K562 (cell line): Measurements from ENCODE around the gene CD37.

ENCODE experiments used
- HLTF ChIP-seq: fragments of 450-650 bp; IDR thresholded peaks from 2 replicates; pipeline ENCODE4 v1.6.1; 2016
- NR2C1 ChIP-seq, 2 experiments: fragments of 450-650 bp; IDR thresholded peaks; 2 replicates each; pipeline ENCODE4 v1.6.1; 2017; ENCODE audit warnings: mild to moderate bottlenecking in 2 of 2, antibody characterized with exemption in 1 of 2, inconsistent platforms in 1 of 2, missing compliant biosample characterization in 1 of 2, missing genetic modification characterization in 1 of 2
- POLR2A ChIP-seq: fragments of 450-650 bp; conservative IDR thresholded peaks from 2 replicates; pipeline ENCODE4 v1.6.1; 2016
- SP1 ChIP-seq: sonication (generic); formaldehyde crosslinking; IDR thresholded peaks from 2 replicates; pipeline ENCODE4 v1.8.1; 2022; ENCODE audit warnings: mild to moderate bottlenecking, missing genetic modification reagents
- ZNF444 ChIP-seq: fragments of 250-450 bp; sonication (Bioruptor Pico); IDR thresholded peaks from 2 replicates; pipeline ENCODE4 v1.4.0; 2020; ENCODE audit warnings: mild to moderate bottlenecking, moderate library complexity
- ZNF589 ChIP-seq: fragments of 200-800 bp; sonication (Bioruptor generic); IDR thresholded peaks from 2 replicates; pipeline ENCODE4 v1.6.1; 2016; ENCODE audit warnings: low read depth, missing genetic modification characterization, missing compliant biosample characterization
- ZNF592 ChIP-seq: fragments of 450-650 bp; IDR thresholded peaks from 2 replicates; pipeline ENCODE4 v1.6.1; 2017; ENCODE audit warnings: antibody characterized with exemption, mild to moderate bottlenecking
- ZNF655 ChIP-seq: fragments of 250-450 bp; sonication (Bioruptor Pico); IDR thresholded peaks from 2 replicates; pipeline ENCODE4 v1.5.0; 2021
- ZNF764 ChIP-seq: fragments of 250-450 bp; sonication (Bioruptor Pico); IDR thresholded peaks from 2 replicates; pipeline ENCODE4 v1.4.0; 2020; ENCODE audit warnings: low read depth, mild to moderate bottlenecking, moderate library complexity

DNA sequence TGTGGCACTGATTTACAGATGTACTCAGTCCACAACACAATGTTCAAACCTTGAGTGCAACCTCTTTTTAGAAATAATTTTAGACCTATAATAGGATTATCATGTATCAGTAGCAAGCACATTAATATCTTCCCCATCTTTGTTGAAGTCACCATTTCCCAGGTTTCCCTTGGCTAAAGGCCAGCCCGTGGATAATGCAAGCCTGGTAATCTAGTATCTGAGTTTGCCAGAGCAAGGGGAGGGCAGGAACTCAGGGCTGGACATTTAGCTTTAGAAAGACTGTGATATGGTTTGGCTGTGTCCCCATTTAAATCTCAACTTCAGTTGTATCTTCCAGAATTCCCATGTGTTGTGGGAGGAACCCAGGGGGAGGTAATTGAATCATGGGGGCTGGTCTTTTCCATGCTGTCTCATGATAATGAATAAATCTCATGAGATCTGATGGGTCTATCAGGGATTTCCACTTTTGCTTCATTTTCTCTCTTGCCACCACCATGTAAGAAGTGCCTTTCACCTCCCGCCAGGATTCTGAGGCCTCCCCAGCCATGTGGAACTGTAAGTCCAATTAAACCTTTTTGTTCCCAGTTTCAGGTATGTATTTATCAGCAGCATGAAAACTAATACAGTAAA lies 48.0 kb upstream of the CD37 start:
- TF ChIP-seq SP1 (CRISPR knock-in tag): no peak
- TF ChIP-seq HLTF: no peak
- no peak for TF ChIP-seq ZNF444 (CRISPR knock-in tag)
- TF ChIP-seq ZNF764: no peak
- no peak for TF ChIP-seq ZNF592
- no peak for TF ChIP-seq NR2C1 (IDR thresholded peaks at IDR 0.05)
- TF ChIP-seq NR2C1 (tag; IDR thresholded peaks at IDR 0.05): no peak
- TF ChIP-seq ZNF655: no peak
- TF ChIP-seq ZNF589 (CRISPR knock-in tag): no peak
- no peak for TF ChIP-seq POLR2A
